Posterior cingulate gyrus (tissue), 11 donors: Measurements from ENCODE around the gene PPP1R13B.
"Not testable (repeated sequence)": the region's sequence is repeated elsewhere in the genome, so short reads cannot be mapped to it uniquely, and the experiment has no call there.

Experiments
- DNase-seq, 10 donors: peaks; one replicate each; pipeline versions ENCODE4 v3.0.0 to v3.0.0-alpha.2; 2020 to 2021; ENCODE audit warnings: mixed read lengths in 3 of 10
- intact Hi-C: fragments of 100-400 bp; cut with DNase I; formaldehyde crosslinking; loops from one replicate; pipeline ENCODE4 v1.15.1; 2023

The PPP1R13B gene

GRCh38 chr14:103695296-103696069, 151.9 kb downstream of the PPP1R13B start:
- intact Hi-C loops: no loop called here
- peak in 2 of 10 donors; percentile 46 to 68 for DNase-seq

GRCh38 chr14:103694572-103695026, 152.8 kb downstream of the PPP1R13B start:
- intact Hi-C loops: no loop called here

GRCh38 chr14:103693515-103693914, 153.9 kb downstream of the PPP1R13B start:
- DNase-seq: peak in 3 of 10 donors; percentile 57 to 82 (median 71)
- intact Hi-C loops: no loop called here

More at GRCh38 chr14:103694572-103695026, 152.8 kb downstream of the PPP1R13B start:
- DNase-seq: peak in 3 of 10 donors; percentile 70 to 81 (median 80)

GRCh38 chr14:103692871-103693270, 154.5 kb downstream of the PPP1R13B start:
- intact Hi-C loops: no loop called here
- DNase-seq: peak in 3 of 10 donors; percentile 44 to 81 (median 66)

- intact Hi-C loops: no loop called here
- DNase-seq: peak in 3 of 10 donors; percentile 24 to 82 (median 49)
These were observed 155.2 kb downstream of the PPP1R13B start for GRCh38 chr14:103692159-103692558.

GRCh38 chr14:103691655-103692054, 155.7 kb downstream of the PPP1R13B start:
- intact Hi-C loops: not testable (repeated sequence)
- DNase-seq: peak in 1 of 10 donors; percentile 34

- intact Hi-C loops: no loop called here
These were observed 157.0 kb downstream of the PPP1R13B start for GRCh38 chr14:103690332-103690731.

GRCh38 chr14:103688906-103689902, 158.2 kb downstream of the PPP1R13B start:
- DNase-seq: peak in 8 of 10 donors; percentile 52 to 95 (median 63)
- intact Hi-C loops: no loop called here

More at GRCh38 chr14:103690332-103690731, 157.0 kb downstream of the PPP1R13B start:
- peak in 3 of 10 donors; percentile 36 to 59 (median 50) for DNase-seq

GRCh38 chr14:103688441-103688840, 158.9 kb downstream of the PPP1R13B start:
- DNase-seq: peak in 2 of 10 donors; percentile 32 to 67
- intact Hi-C loops: no loop called here

GRCh38 chr14:103687712-103688111, 159.7 kb downstream of the PPP1R13B start:
- peak in 2 of 10 donors; percentile 11 to 39 for DNase-seq
- intact Hi-C loops: no loop called here

- DNase-seq: peak in 3 of 10 donors; percentile 61 to 74 (median 72)
- intact Hi-C loops: no loop called here
These were observed 160.4 kb downstream of the PPP1R13B start for GRCh38 chr14:103686831-103687485.

- intact Hi-C loops: no loop called here
- peak in 3 of 10 donors; percentile 67 to 89 (median 75) for DNase-seq
These were observed 161.8 kb downstream of the PPP1R13B start for GRCh38 chr14:103685276-103686211.

- intact Hi-C loops: no loop called here
- peak in 3 of 10 donors; percentile 52 to 66 (median 59) for DNase-seq
These were observed 162.5 kb downstream of the PPP1R13B start for GRCh38 chr14:103684871-103685270.

- intact Hi-C loops: no loop called here
- DNase-seq: peak in 3 of 10 donors; percentile 58 to 86 (median 82)
These were observed 162.9 kb downstream of the PPP1R13B start for GRCh38 chr14:103684471-103684870.
